MG63 (cell line): ENCODE results near the gene PGLYRP1. TPM values are rescaled to one million over a fixed set of nuclear protein-coding genes. Genes with fewer than 3 reads are reported as not detected.

ENCODE experiments used
- DNase-seq: peaks from one replicate; pipeline ENCODE4 v3.0.0-alpha.2; 2020
- H3K27me3 ChIP-seq: fragments of 250-450 bp; sonication (Bioruptor Pico); 2 replicates; pipeline ENCODE4 v1.5.1; 2020; ENCODE audit warnings: mild to moderate bottlenecking, moderate library complexity
- H3K36me3 ChIP-seq: fragments of 250-450 bp; sonication (Bioruptor Pico); 2 replicates; pipeline ENCODE4 v1.5.1; 2020; ENCODE audit warnings: mild to moderate bottlenecking, moderate library complexity
- H3K4me3 ChIP-seq: fragments of 250-450 bp; sonication (Bioruptor Pico); 2 replicates; pipeline ENCODE4 v1.5.1; 2020; ENCODE audit warnings: mild to moderate bottlenecking, moderate library complexity
- H3K9me3 ChIP-seq: fragments of 250-450 bp; sonication (Bioruptor Pico); 2 replicates; pipeline ENCODE4 v1.5.1; 2020; ENCODE audit warnings: mild to moderate bottlenecking, moderate library complexity
- total RNA-seq: library from RNA; depleted of rRNA; stranded (reverse); fragments of >200 nt; shearing (Covaris generic); gene quantifications from 2 replicates; pipeline ENCODE4 v1.2.3, GENCODE V29; 2014; ENCODE audit warnings: low replicate concordance

The PGLYRP1 gene
- total RNA-seq, 1 experiment from 2014 or later: not detected

- H3K36me3 ChIP-seq: no peaks in the 10 kb centered on the region
- no peak overlapping the region for H3K4me3 ChIP-seq
- no peaks in the 10 kb centered on the region for H3K9me3 ChIP-seq
- DNase-seq: no peak
- peaks cover 46% of the 10 kb centered on the region for H3K27me3 ChIP-seq
Measured at GRCh38 chr19:46040125-46040524, 17.3 kb upstream of the PGLYRP1 start.

DNA sequence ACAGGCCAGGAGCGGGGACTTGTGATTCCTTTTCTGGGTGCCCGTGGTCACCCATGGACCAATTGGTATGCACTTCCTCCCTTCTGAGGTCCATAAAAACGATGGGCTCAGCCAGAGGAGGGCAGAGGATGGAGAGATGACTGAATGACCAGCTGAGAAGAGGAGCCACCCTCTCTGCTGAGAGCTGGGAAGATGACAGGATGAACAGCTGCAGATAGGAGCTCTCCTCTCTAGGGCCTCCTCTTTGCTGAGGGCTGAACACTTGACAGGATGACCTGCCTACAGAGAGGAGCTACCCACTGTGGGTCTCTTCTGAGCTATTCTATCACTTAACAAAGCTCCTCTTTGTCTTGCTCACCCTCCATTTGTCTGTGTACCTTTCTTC is 13.9 kb upstream of the PGLYRP1 start:
- no peaks in the 10 kb centered on the region for H3K36me3 ChIP-seq
- H3K4me3 ChIP-seq: no peak overlapping the region
- peaks cover 26% of the 10 kb centered on the region for H3K27me3 ChIP-seq
- no peak for DNase-seq
- no peaks in the 10 kb centered on the region; the same call in 1 of the 2 replicates for H3K9me3 ChIP-seq

GRCh38 chr19:46035986-46036743 is 13.3 kb upstream of the PGLYRP1 start:
- Histone ChIP-seq H3K9me3 (no peaks in the 10 kb centered on the region; the same call in 1 of the 2 replicates), H3K4me3 (no peak overlapping the region), H3K27me3 (peaks cover 22% of the 10 kb centered on the region), H3K36me3 (no peaks in the 10 kb centered on the region)
- no peak for DNase-seq

DNA sequence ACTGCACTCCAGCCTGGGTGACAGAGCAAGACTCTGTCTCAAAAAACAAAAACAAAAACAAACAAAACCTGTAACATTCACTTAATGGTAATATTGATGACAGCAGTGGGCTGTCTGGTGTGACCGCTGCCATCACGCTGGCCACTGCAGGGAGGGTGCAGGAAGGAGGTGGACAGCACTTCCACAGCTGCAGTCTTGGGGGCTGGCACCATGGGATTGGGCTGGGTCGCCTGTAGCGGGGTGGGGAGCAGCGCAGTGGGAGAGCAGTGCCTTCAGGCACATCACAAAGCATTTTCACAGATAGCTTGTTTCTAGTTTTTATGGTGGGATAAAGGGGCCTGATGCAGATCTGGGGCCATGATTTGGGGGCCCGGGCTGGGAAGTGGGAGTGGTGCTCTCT is 12.7 kb upstream of the PGLYRP1 start:
- Histone ChIP-seq H3K36me3 (no peaks in the 10 kb centered on the region), H3K27me3 (peaks cover 17% of the 10 kb centered on the region), H3K9me3 (no peaks in the 10 kb centered on the region; the same call in 1 of the 2 replicates), H3K4me3 (no peak overlapping the region)
- no peak for DNase-seq

DNA sequence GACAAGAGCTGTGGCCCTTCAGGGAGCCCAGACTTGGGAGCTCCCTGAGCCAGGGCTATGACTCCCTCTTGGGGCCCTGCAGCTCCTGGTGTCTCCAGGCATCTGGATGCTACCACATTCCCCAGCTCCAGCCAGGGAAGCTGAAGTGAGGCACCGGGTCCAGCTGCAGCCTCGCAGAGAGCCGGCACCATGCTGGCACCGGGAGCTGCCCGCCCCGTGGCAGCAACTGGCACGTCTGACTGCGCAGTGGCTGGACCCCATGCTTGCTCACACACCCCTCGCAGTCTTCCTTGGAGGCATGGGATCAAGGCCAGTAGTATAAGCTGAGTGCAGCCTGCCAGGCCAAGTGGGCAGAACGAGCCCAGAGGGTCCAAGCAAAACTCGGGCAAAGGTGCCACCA is 10.5 kb upstream of the PGLYRP1 start:
- H3K4me3 ChIP-seq: no peak overlapping the region
- H3K9me3 ChIP-seq: no peaks in the 10 kb centered on the region; the same call in 1 of the 2 replicates
- no peak for DNase-seq
- H3K36me3 ChIP-seq: no peaks in the 10 kb centered on the region
- H3K27me3 ChIP-seq: peaks cover 10% of the 10 kb centered on the region

DNA sequence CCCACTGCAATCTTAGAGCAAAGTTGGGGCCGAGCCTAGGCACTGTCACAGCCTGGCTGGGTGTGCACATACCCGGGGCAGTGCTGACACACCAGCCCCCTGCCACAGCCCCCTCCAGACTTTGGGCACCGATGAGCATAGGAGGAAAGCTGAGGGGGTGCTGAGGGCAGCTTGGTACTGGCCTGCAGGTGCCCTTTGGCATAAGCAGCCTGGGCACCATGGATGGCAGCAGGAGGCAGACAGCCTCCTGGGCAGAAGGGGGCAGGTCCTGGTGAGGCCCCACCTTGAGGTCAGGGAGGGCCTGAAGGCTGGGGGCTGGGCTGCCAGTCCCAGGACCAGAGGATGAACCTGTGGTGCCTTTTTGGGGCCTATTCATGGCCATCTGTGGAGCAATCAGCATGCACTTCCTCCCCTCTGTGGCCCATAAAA is 9.8 kb upstream of the PGLYRP1 start:
- Histone ChIP-seq H3K27me3 (peaks cover 10% of the 10 kb centered on the region), H3K36me3 (no peaks in the 10 kb centered on the region), H3K9me3 (no peaks in the 10 kb centered on the region; the same call in 1 of the 2 replicates), H3K4me3 (no peak overlapping the region)
- DNase-seq: no peak

- no peaks in the 10 kb centered on the region; the same call in 1 of the 2 replicates for H3K9me3 ChIP-seq
- no peak overlapping the region for H3K4me3 ChIP-seq
- DNase-seq: no peak
- no peaks in the 10 kb centered on the region for H3K36me3 ChIP-seq
- peaks cover 10% of the 10 kb centered on the region for H3K27me3 ChIP-seq
Measured at GRCh38 chr19:46031781-46032596, 9.1 kb upstream of the PGLYRP1 start.

GRCh38 chr19:46030812-46031550 is 8.1 kb upstream of the PGLYRP1 start:
- H3K9me3 ChIP-seq: no peaks in the 10 kb centered on the region; the same call in 1 of the 2 replicates
- DNase-seq: no peak
- no peak overlapping the region for H3K4me3 ChIP-seq
- H3K36me3 ChIP-seq: no peaks in the 10 kb centered on the region
- H3K27me3 ChIP-seq: peaks cover 10% of the 10 kb centered on the region

GRCh38 chr19:46025835-46026234 is 3.0 kb upstream of the PGLYRP1 start:
- no peaks in the 10 kb centered on the region for H3K9me3 ChIP-seq
- H3K27me3 ChIP-seq: peaks cover 4% of the 10 kb centered on the region
- H3K36me3 ChIP-seq: no peaks in the 10 kb centered on the region
- no peak for DNase-seq
- no peak overlapping the region for H3K4me3 ChIP-seq

DNA sequence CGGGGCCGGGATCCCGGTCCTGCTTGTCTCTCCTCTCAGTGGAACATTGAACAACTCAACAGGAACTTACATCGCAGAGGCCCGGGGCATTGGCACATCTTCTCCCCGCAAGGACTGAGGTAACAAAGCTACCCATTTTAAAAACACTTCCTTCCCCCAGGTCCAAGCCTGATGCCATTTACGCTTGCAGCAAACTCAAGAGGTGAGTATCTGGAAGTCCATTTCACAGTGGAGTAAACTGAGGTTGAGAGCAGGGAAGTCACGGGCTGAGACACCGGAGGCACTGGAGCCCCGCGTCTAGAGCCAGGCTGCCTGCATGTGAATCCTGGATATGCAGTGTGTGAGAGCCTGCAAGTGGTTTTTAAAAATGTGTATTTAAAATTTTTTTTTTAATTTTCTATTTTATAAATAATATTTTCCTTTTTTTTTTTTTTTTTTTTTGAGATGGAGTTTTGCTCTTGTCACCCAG is 492 bp upstream of the PGLYRP1 start:
- Histone ChIP-seq H3K9me3 (no peaks in the 10 kb centered on the region), H3K4me3 (no peak overlapping the region), H3K36me3 (no peaks in the 10 kb centered on the region), H3K27me3 (no peaks in the 10 kb centered on the region; the same call in 1 of the 2 replicates)
- DNase-seq: no peak

DNA sequence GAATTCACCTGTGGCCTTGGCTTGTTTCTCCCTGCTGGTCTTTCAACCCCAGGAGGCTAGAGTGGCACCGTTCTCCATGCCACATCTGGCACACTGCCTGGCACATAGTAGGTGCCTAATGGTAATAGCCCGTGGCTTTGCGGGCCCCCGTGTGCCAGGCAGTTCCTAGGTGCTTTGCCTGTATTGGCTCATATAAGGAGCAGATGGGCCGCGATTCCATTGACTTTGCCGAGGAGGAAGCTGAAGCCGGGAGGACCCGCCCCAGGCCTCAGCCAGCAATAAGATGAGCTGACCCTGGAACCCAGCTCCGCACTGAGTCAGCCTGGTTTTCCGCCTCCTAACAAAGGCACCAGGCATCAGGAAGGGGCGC is 807 bp downstream of the PGLYRP1 start:
- no peak overlapping the region for H3K4me3 ChIP-seq
- no peaks in the 10 kb centered on the region for H3K9me3 ChIP-seq
- H3K36me3 ChIP-seq: peaks cover 3% of the 10 kb centered on the region; the same call in 1 of the 2 replicates
- DNase-seq: no peak
- H3K27me3 ChIP-seq: no peaks in the 10 kb centered on the region; the same call in 1 of the 2 replicates

DNA sequence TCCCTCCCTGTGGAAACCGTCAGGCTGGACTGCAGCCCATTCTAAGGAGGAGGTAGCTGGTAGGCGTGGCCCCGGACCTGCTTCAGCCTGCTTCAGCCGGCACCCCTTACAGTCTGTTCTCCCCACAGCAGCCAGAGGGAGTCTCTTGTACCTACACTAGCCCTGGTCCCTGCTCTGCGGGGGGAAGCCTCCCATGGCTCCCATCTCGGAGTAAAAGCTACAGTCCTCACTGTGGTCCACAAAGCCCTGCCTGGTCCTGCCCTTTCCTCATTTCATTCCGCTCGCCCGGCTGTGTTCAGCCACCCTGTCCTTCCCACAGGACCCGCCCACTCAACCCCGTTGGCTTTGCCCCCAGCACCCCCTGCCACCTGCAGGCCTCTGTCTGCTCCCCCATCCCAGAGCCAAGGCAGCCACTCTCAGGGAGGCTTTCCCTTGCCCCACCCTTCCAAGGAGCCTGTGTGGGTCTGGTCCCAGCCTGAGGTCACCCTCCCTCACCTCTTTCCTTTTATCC is 1.3 kb downstream of the PGLYRP1 start:
- DNase-seq: no peak

DNA sequence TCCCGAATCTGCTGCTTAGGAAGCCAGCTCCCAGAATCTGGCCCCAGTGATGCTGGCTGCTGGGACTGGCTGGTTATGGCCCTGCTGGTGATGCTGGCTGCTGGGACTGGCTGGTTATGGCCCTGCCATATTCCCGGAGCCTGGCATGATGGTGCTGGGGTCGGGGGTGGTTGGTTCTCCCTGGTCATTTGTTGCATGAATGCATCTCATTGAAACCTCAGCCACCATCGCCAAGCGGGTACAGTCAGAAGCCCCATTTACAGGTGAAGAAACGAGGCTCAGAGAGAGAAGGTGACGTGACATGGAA is 2.1 kb downstream of the PGLYRP1 start:
- H3K27me3 ChIP-seq: no peaks in the 10 kb centered on the region

More for the DNA sequence above, 1.3 kb downstream of the PGLYRP1 start:
- H3K4me3 ChIP-seq: no peak overlapping the region
- H3K9me3 ChIP-seq: no peaks in the 10 kb centered on the region
- no peaks in the 10 kb centered on the region; the same call in 1 of the 2 replicates for H3K27me3 ChIP-seq
- H3K36me3 ChIP-seq: peaks cover 3% of the 10 kb centered on the region; the same call in 1 of the 2 replicates

GRCh38 chr19:46019270-46019669 is 3.6 kb downstream of the PGLYRP1 start:
- Histone ChIP-seq H3K9me3 (no peaks in the 10 kb centered on the region), H3K27me3 (no peaks in the 10 kb centered on the region), H3K4me3 (no peak overlapping the region), H3K36me3 (peaks cover 3% of the 10 kb centered on the region; the same call in 1 of the 2 replicates)
- DNase-seq: no peak

More for the DNA sequence above, 2.1 kb downstream of the PGLYRP1 start:
- no peak for DNase-seq
- no peaks in the 10 kb centered on the region for H3K9me3 ChIP-seq
- H3K4me3 ChIP-seq: no peak overlapping the region
- H3K36me3 ChIP-seq: peaks cover 3% of the 10 kb centered on the region; the same call in 1 of the 2 replicates

DNA sequence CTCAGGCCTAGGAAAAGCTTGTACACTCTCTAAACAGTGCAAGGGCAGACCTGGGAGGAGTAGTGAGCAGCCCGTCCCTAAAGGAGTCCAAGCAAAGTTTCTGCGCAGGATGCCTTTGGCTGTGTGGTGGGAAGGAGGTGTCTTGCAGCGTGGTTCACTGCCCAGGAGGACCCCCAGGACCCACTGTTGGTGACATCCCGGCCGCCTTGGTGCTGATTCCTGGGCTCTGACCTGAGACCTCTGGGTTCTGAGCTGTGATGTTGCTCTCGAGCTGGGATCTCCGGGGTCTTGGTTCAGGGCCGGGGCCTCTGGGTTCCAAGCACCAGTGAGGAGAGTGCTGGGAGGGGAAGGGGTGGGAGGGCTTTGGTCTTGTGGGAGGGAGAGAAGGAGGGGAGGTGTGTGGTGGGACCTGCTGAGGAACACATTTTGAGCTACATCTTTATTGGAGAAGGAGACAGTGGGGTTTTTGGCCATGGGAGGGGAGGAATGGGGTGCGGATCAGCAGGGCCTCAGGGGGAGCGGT is 4.1 kb downstream of the PGLYRP1 start:
- no peak for DNase-seq
- Histone ChIP-seq H3K27me3 (no peaks in the 10 kb centered on the region), H3K36me3 (peaks cover 3% of the 10 kb centered on the region; the same call in 1 of the 2 replicates), H3K4me3 (no peak overlapping the region), H3K9me3 (no peaks in the 10 kb centered on the region)
